AG04449 (cell line): ENCODE measurements around the gene TXK.

ENCODE experiments used
- CTCF ChIA-PET: fragments of 350-600 bp; formaldehyde crosslinking; extraction: SDS; loops from one replicate; lab custom pipeline; 2021; ENCODE audit warnings: antibody characterized with exemption; lab: Yijun Ruan, JAX
- POLR2A ChIA-PET: fragments of 400-600, 350-600 bp; formaldehyde crosslinking; extraction: SDS; loops from one replicate; lab custom pipeline; 2020; ENCODE audit warnings: antibody characterized with exemption, inconsistent platforms; lab: Yijun Ruan, JAX
- DNase-seq: peaks from one replicate; pipeline ENCODE4 v3.0.0-alpha.2; 2010; ENCODE audit warnings: low read depth, low spot score
- H3K4me3 ChIP-seq: 2 replicates; pipeline ENCODE4 v1.5.1; 2011; ENCODE audit warnings: low read depth, mild to moderate bottlenecking, control low read depth, low read length
- CTCF ChIP-seq: IDR thresholded peaks from one replicate; pipeline ENCODE4 v1.5.1; 2011; ENCODE audit warnings: mild to moderate bottlenecking, moderate library complexity, low read length, control low read depth, inconsistent platforms; ENCODE audit not compliant: insufficient read depth; ENCODE audit errors: missing control alignments

TXK gene

DNA sequence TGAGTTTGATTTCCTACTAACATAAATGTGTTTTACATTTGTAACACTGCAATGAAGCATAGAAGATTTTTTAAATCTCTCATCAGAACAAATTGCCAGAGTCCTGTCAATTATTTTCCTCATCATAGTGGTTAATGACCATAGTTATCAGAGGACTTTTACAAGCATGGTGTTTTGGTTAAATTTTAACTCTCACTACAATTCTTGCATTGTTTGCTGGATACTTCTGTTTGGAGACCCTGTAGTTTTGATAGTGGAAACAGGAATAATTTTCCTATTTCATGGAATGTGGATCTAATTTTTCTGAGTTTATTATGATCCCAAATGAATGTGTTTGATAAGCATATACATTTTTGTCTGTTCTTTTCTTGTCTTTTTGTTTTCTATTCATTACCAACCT, 100.6 kb downstream of the TXK start:
- CTCF ChIA-PET = interaction anchor here (1.2 to 3.3 kb wide), 11 partner anchors 10 to 513 kb away, joined by 3 to 22 read pairs (median 5); no protein-coding TSS in a partner anchor
- POLR2A ChIA-PET = no interaction called here
- DNase-seq = no peak
- no peak overlapping the region for H3K4me3 ChIP-seq
- TF ChIP-seq CTCF = no peak

- no peak for DNase-seq
- H3K4me3 ChIP-seq = no peak overlapping the region
- CTCF ChIA-PET = interaction anchor here (1.2 to 3.3 kb wide), 5 partner anchors 15 to 107 kb away, joined by 3 to 22 read pairs (median 5); no protein-coding TSS in a partner anchor
- POLR2A ChIA-PET = no interaction called here
- no peak for TF ChIP-seq CTCF
Measured at GRCh38 chr4:48032721-48033120, 101.3 kb downstream of the TXK start.

DNA sequence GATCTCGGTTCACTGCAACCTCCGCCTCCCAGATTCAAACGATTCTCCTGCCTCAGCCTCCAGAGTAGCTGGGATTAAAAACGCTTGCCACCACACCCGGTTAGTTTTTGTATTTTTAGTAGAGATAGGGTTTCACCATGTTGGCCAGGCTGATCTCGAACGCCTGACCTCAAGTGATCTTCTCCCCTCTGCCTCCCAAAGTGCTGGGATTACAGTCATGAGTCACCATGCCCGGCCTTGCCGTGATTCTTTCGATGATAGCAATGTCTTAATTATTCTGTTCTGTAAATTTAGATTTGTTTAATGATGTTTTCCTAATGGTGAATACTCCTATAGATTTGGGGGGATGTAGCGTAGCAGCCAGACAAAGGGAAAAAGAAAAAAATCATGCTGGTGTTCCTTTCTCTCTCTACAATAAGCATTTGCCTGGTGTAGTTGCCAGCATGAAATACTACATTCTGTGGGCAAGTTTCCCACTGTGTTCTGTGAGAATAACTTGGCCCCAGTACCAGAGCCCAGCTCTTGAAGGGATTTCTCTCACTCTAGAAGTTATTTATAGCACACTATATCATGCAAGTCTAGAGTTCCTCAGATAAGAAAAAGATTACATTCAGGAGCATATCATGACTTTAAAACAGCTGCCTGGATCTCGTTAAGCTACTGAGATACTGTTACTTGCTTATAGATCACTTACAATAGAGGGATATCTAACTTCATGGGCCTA, 102.1 kb downstream of the TXK start:
- DNase-seq = no peak
- CTCF ChIA-PET = interaction anchor here (0.8 to 3.3 kb wide), 7 partner anchors 14 to 107 kb away, joined by 3 to 22 read pairs (median 3); no protein-coding TSS in a partner anchor
- POLR2A ChIA-PET = no interaction called here
- no peak for TF ChIP-seq CTCF
- H3K4me3 ChIP-seq = no peak overlapping the region

DNA sequence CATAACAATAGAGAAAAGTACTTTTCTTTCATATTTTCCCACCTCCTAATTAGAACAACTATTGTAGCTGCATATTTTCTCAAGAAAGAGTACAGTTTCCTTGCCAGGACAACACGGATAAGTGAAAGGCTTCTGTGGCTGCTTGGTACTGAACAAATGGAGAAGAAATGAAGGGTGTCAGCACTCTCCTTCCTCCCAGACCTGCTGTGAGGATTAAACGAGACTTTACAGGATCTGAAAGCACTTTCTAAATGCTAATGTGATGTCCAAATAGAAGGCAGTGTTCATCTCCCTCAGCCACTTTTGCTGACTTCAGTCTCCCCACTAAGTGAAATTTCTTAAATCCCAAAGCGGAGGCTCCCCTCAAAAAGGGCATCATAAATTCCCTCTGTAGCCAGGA, 103.6 kb downstream of the TXK start:
- H3K4me3 ChIP-seq = no peak overlapping the region
- CTCF ChIA-PET = interaction anchor here (1.1 kb wide), 1 partner anchor 60 kb away, joined by 3 read pairs; no protein-coding TSS in a partner anchor
- no peak for TF ChIP-seq CTCF
- DNase-seq = no peak
- POLR2A ChIA-PET = no interaction called here

DNA sequence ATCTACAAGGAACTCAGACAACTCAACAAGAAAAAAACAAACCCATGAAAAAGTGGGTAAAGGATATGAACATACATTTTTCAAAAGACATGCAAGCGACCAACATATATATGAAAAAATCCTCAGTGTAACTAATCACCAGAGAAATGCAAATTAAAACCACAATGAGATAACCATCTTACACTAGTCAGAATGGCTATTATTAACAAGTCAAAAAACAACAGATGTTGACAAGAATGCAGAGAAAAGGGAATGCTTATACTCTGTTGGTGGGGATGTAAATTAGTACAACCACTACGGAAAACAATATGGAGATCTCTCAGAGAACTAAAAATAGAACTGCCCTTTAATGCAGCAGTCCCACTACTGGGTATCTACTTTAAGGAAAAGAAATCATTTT, 105.4 kb downstream of the TXK start:
- DNase-seq = no peak
- ChIA-PET POLR2A (no interaction called here), CTCF (no interaction called here)
- no peak overlapping the region for H3K4me3 ChIP-seq
- TF ChIP-seq CTCF = no peak

- POLR2A ChIA-PET = no interaction called here
- DNase-seq = no peak
- CTCF ChIA-PET = no interaction called here
Measured at GRCh38 chr4:48027653-48028052, 106.4 kb downstream of the TXK start.

More at GRCh38 chr4:48027653-48028052, 106.4 kb downstream of the TXK start:
- H3K4me3 ChIP-seq = no peak overlapping the region
- no peak for TF ChIP-seq CTCF
